ENCODE data around the gene NOXRED1.
"Not testable (repeated sequence)": the region's sequence is repeated elsewhere in the genome, so short reads cannot be mapped to it uniquely, and the experiment has no call there.

GRCh38 chr14:77416098-77416497, 7.2 kb downstream of the NOXRED1 start:
- TF ChIP-seq CTCF, POLR2A, POLR2AphosphoS5, EP300 (IDR thresholded peaks at IDR 0.05): not testable (repeated sequence)
